ENCODE measurements around the gene CHEK1. TPM values are rescaled to one million over a fixed set of nuclear protein-coding genes. Genes with fewer than 3 reads are reported as not detected.
A peak's percentile ranks its signal among the peaks of the same experiment; 100 is the strongest.
"Not testable (repeated sequence)": the region's sequence is repeated elsewhere in the genome, so short reads cannot be mapped to it uniquely, and the experiment has no call there.

The CHEK1 gene
- total RNA-seq, 1 donor from 2014 or later: 7.9 TPM

GRCh38 chr11:125694951-125695350, 70.0 kb downstream of the CHEK1 start:
- DNase-seq (ENCODE audit: low read depth in 2 of 2): no peak

- no peak for DNase-seq (ENCODE audit: low read depth in 2 of 2)
Observed at GRCh38 chr11:125701018-125701610, 76.2 kb downstream of the CHEK1 start.

- DNase-seq (ENCODE audit: low read depth in 2 of 2): no peak
Observed at GRCh38 chr11:125701858-125702621, 77.1 kb downstream of the CHEK1 start.

GRCh38 chr11:125704686-125705085, 79.7 kb downstream of the CHEK1 start:
- not testable (repeated sequence) for DNase-seq (ENCODE audit: low read depth in 2 of 2)

GRCh38 chr11:125720781-125721180, 95.8 kb downstream of the CHEK1 start:
- no peak for DNase-seq (ENCODE audit: low read depth in 2 of 2)

- peak; percentile 42 to 51 for DNase-seq (ENCODE audit: low read depth in 2 of 2)
Observed at GRCh38 chr11:125724125-125724524, 99.2 kb downstream of the CHEK1 start.

Other genes starting within 250 kb of the CHEK1 start
- gene FEZ1, start 128.9 kb upstream of the CHEK1 start, total RNA-seq: 41.6 and 51.0 TPM in 2 replicates
- gene EI24, start 55.7 kb upstream of the CHEK1 start, total RNA-seq: 96.4 and 117 TPM in 2 replicates
- 141 and 204 TPM in 2 replicates for gene STT3A, start 32.3 kb upstream of the CHEK1 start, total RNA-seq
- under 0.01 TPM in 1 of 2 replicates, not detected in the other for gene ACRV1, start 55.7 kb downstream of the CHEK1 start, total RNA-seq
- not detected in 2 replicates for gene PATE1, start 121.1 kb downstream of the CHEK1 start, total RNA-seq
- gene PATE2, start 153.7 kb downstream of the CHEK1 start, total RNA-seq: under 0.01 TPM in 1 of 2 replicates, not detected in the other
- not detected in 2 replicates for gene PATE3, start 163.0 kb downstream of the CHEK1 start, total RNA-seq
- gene PATE4, start 208.2 kb downstream of the CHEK1 start, total RNA-seq: not detected in 2 replicates